SH-SY5Y (cell line): Measurements from ENCODE around the gene JAKMIP1.

Experiments
- GATA2 ChIP-seq: IDR thresholded peaks from 2 replicates; pipeline ENCODE4 v1.6.1; 2011; ENCODE audit warnings: mild to moderate bottlenecking, low read depth, low read length
- GATA3 ChIP-seq: IDR thresholded peaks from 2 replicates; pipeline ENCODE4 v1.6.1; 2011; ENCODE audit warnings: low read depth, mild to moderate bottlenecking, low read length, moderate library complexity

- TF ChIP-seq GATA2 (no peak), GATA3 (no peak)
Measured at GRCh38 chr4:6228158-6229067, 28.1 kb upstream of the JAKMIP1 start.
